HG03025 (cell line): ENCODE data around the gene SLC16A1.
"Not testable (repeated sequence)": the region's sequence is repeated elsewhere in the genome, so short reads cannot be mapped to it uniquely, and the experiment has no call there.

Experiments used
- ATAC-seq: cut with Tn5 transposase; IDR thresholded peaks from one replicate; pipeline ENCODE4 v1.9.1; 2021; ENCODE audit warnings: mild to moderate bottlenecking, moderate library complexity; ENCODE audit not compliant: unreplicated experiment, low FRiP score

Gene SLC16A1

GRCh38 chr1:112927462-112927990 is 28.5 kb downstream of the SLC16A1 start:
- ATAC-seq: no peak

- no peak for ATAC-seq
Observed at GRCh38 chr1:112926858-112927257, 29.1 kb downstream of the SLC16A1 start.

- no peak for ATAC-seq
Observed at GRCh38 chr1:112925015-112925414, 31.0 kb downstream of the SLC16A1 start.

GRCh38 chr1:112923959-112924349 is 32.0 kb downstream of the SLC16A1 start:
- ATAC-seq: no peak

- ATAC-seq: no peak
Observed at GRCh38 chr1:112923234-112923958, 32.6 kb downstream of the SLC16A1 start.

- ATAC-seq: no peak
Observed at GRCh38 chr1:112911506-112912220, 44.3 kb downstream of the SLC16A1 start.

GRCh38 chr1:112909847-112910246 is 46.1 kb downstream of the SLC16A1 start:
- no peak for ATAC-seq

- no peak for ATAC-seq
Observed at GRCh38 chr1:112906150-112906698, 49.8 kb downstream of the SLC16A1 start.

GRCh38 chr1:112905395-112906149 is 50.4 kb downstream of the SLC16A1 start:
- ATAC-seq: no peak

GRCh38 chr1:112904831-112905261 is 51.1 kb downstream of the SLC16A1 start:
- no peak for ATAC-seq

GRCh38 chr1:112904071-112904830 is 51.7 kb downstream of the SLC16A1 start:
- no peak for ATAC-seq

- no peak for ATAC-seq
Observed at GRCh38 chr1:112902221-112902620, 53.8 kb downstream of the SLC16A1 start.

- ATAC-seq: no peak
Observed at GRCh38 chr1:112901387-112901786, 54.6 kb downstream of the SLC16A1 start.

- ATAC-seq: no peak
Observed at GRCh38 chr1:112896783-112897182, 59.2 kb downstream of the SLC16A1 start.

- no peak for ATAC-seq
Observed at GRCh38 chr1:112894561-112895011, 61.4 kb downstream of the SLC16A1 start.

GRCh38 chr1:112894010-112894292 is 62.0 kb downstream of the SLC16A1 start:
- ATAC-seq: no peak

GRCh38 chr1:112893288-112894009 is 62.5 kb downstream of the SLC16A1 start:
- ATAC-seq: no peak

- not testable (repeated sequence) for ATAC-seq
Observed at GRCh38 chr1:112889906-112890305, 66.1 kb downstream of the SLC16A1 start.

GRCh38 chr1:112889052-112889768 is 66.8 kb downstream of the SLC16A1 start:
- ATAC-seq: no peak
